ENCODE data around the gene ITIH6. TPM values are rescaled to one million over a fixed set of nuclear protein-coding genes. Genes with fewer than 3 reads are reported as not detected.
"Not testable (repeated sequence)": the region's sequence is repeated elsewhere in the genome, so short reads cannot be mapped to it uniquely, and the experiment has no call there.

The ITIH6 gene
- not detected for total RNA-seq
- not detected for polyA plus RNA-seq

GRCh38 chrX:54798137-54798536 is at the start of gene ITIH6:
Gene ITIH6 (minus strand): TSS chrX:54798255. CDS start chrX:54798210, 45 bp downstream.
- H3K27ac ChIP-seq (ENCODE audit: low read depth, low read length) = no peak within 1 kb of the TSS
- no peaks in the 10 kb centered on the region for H3K27me3 Mint-ChIP-seq
- H3K4me1 Mint-ChIP-seq = no peaks in the 10 kb centered on the region
- H3K36me3 Mint-ChIP-seq = no peaks in the 10 kb centered on the region
- intact Hi-C loops (cut with micrococcal nuclease) = no loop called here
- H3K9me3 ChIP-seq (ENCODE audit: control insufficient read depth in 1 of 2, low read length in 2 of 2) = no peaks in the 10 kb centered on the region
- H3K27ac Mint-ChIP-seq = no peak within 1 kb of the TSS
- no peaks in the 10 kb centered on the region for H3K27me3 ChIP-seq (ENCODE audit: insufficient read depth, low read length)
- no peak within 1 kb of the TSS for H3K4me3 Mint-ChIP-seq
- DNase-seq = no peak
- ChIA-PET CTCF (ENCODE audit: partially characterized antibody) (no interaction called here), POLR2A (ENCODE audit: partially characterized antibody) (no interaction called here)
- H3K4me3 ChIP-seq (ENCODE audit: low read length in 2 of 2) = no peak within 1 kb of the TSS
- H3K4me1 ChIP-seq (ENCODE audit: insufficient read depth, low read length) = no peaks in the 10 kb centered on the region
- H3K9me3 Mint-ChIP-seq = peaks cover 0 to under 1% (median 0%) of the 10 kb centered on the region in 8 donors
- H3K36me3 ChIP-seq (ENCODE audit: insufficient read depth, low read length) = no peaks in the 10 kb centered on the region

- H3K27me3 Mint-ChIP-seq; POLR2A ChIA-PET (ENCODE audit: partially characterized antibody); CTCF ChIA-PET (ENCODE audit: partially characterized antibody); H3K4me3 ChIP-seq (ENCODE audit: low read length in 2 of 2); H3K9me3 Mint-ChIP-seq; H3K9me3 ChIP-seq (ENCODE audit: control insufficient read depth in 1 of 2, low read length in 2 of 2); DNase-seq; intact Hi-C loops (cut with micrococcal nuclease); H3K27ac Mint-ChIP-seq; H3K4me1 Mint-ChIP-seq; H3K4me3 Mint-ChIP-seq; H3K36me3 ChIP-seq (ENCODE audit: insufficient read depth, low read length); H3K36me3 Mint-ChIP-seq; H3K4me1 ChIP-seq (ENCODE audit: insufficient read depth, low read length); H3K27me3 ChIP-seq (ENCODE audit: insufficient read depth, low read length); H3K27ac ChIP-seq (ENCODE audit: low read depth, low read length): not testable (repeated sequence)
Measured at GRCh38 chrX:54847700-54848099, 49.6 kb upstream of the ITIH6 start.

- H3K36me3 ChIP-seq (ENCODE audit: insufficient read depth, low read length) = no peaks in the 10 kb centered on the region
- no peak overlapping the region for H3K4me3 ChIP-seq (ENCODE audit: low read length in 2 of 2)
- no peaks in the 10 kb centered on the region for H3K4me1 ChIP-seq (ENCODE audit: insufficient read depth, low read length)
- intact Hi-C loops (cut with micrococcal nuclease) = no loop called here
- Mint-ChIP-seq H3K4me3 (no peak overlapping the region), H3K4me1 (no peaks in the 10 kb centered on the region), H3K36me3 (no peaks in the 10 kb centered on the region), H3K27ac (no peak overlapping the region), H3K9me3 (peaks cover 0 to 4% (median 0%) of the 10 kb centered on the region in 8 donors), H3K27me3 (peaks cover 0 to 5% of the 10 kb centered on the region in 2 donors)
- no peaks in the 10 kb centered on the region for H3K9me3 ChIP-seq (ENCODE audit: control insufficient read depth in 1 of 2, low read length in 2 of 2)
- DNase-seq = no peak
- ChIA-PET POLR2A (ENCODE audit: partially characterized antibody) (no interaction called here), CTCF (ENCODE audit: partially characterized antibody) (no interaction called here)
- H3K27ac ChIP-seq (ENCODE audit: low read depth, low read length) = no peak overlapping the region
- H3K27me3 ChIP-seq (ENCODE audit: insufficient read depth, low read length) = no peaks in the 10 kb centered on the region
Measured at GRCh38 chrX:54843050-54843449, 45.0 kb upstream of the ITIH6 start.

- intact Hi-C loops (cut with micrococcal nuclease) = no loop called here
- H3K4me1 ChIP-seq (ENCODE audit: insufficient read depth, low read length) = no peaks in the 10 kb centered on the region
- H3K27ac Mint-ChIP-seq = no peak overlapping the region
- H3K36me3 Mint-ChIP-seq = no peaks in the 10 kb centered on the region
- DNase-seq = no peak
- H3K9me3 ChIP-seq (ENCODE audit: control insufficient read depth in 1 of 2, low read length in 2 of 2) = no peaks in the 10 kb centered on the region
- peaks cover 0 to 5% of the 10 kb centered on the region in 2 donors for H3K27me3 Mint-ChIP-seq
- no peak overlapping the region for H3K4me3 Mint-ChIP-seq
- POLR2A ChIA-PET (ENCODE audit: partially characterized antibody) = no interaction called here
- no peak overlapping the region for H3K27ac ChIP-seq (ENCODE audit: low read depth, low read length)
- no peak overlapping the region for H3K4me3 ChIP-seq (ENCODE audit: low read length in 2 of 2)
- H3K27me3 ChIP-seq (ENCODE audit: insufficient read depth, low read length) = no peaks in the 10 kb centered on the region
- peaks cover 0 to 4% (median 0%) of the 10 kb centered on the region in 8 donors for H3K9me3 Mint-ChIP-seq
- CTCF ChIA-PET (ENCODE audit: partially characterized antibody) = no interaction called here
- no peaks in the 10 kb centered on the region for H3K4me1 Mint-ChIP-seq
- no peaks in the 10 kb centered on the region for H3K36me3 ChIP-seq (ENCODE audit: insufficient read depth, low read length)
Measured at GRCh38 chrX:54842607-54843006, 44.6 kb upstream of the ITIH6 start.

GRCh38 chrX:54841184-54841874 is 43.3 kb upstream of the ITIH6 start:
- H3K27me3 Mint-ChIP-seq; intact Hi-C loops (cut with micrococcal nuclease); H3K9me3 Mint-ChIP-seq; DNase-seq; H3K27me3 ChIP-seq (ENCODE audit: insufficient read depth, low read length); H3K27ac ChIP-seq (ENCODE audit: low read depth, low read length); H3K9me3 ChIP-seq (ENCODE audit: control insufficient read depth in 1 of 2, low read length in 2 of 2); H3K27ac Mint-ChIP-seq; H3K36me3 ChIP-seq (ENCODE audit: insufficient read depth, low read length); POLR2A ChIA-PET (ENCODE audit: partially characterized antibody); H3K36me3 Mint-ChIP-seq; H3K4me3 ChIP-seq (ENCODE audit: low read length in 2 of 2); H3K4me1 ChIP-seq (ENCODE audit: insufficient read depth, low read length); H3K4me1 Mint-ChIP-seq; H3K4me3 Mint-ChIP-seq; CTCF ChIA-PET (ENCODE audit: partially characterized antibody): not testable (repeated sequence)

GRCh38 chrX:54838583-54838982 is 40.5 kb upstream of the ITIH6 start:
- Mint-ChIP-seq H3K36me3 (no peaks in the 10 kb centered on the region), H3K27ac (no peak overlapping the region), H3K9me3 (no peaks in the 10 kb centered on the region), H3K4me1 (no peaks in the 10 kb centered on the region), H3K27me3 (peaks cover 3 to 8% of the 10 kb centered on the region in 2 donors), H3K4me3 (no peak overlapping the region)
- DNase-seq = no peak
- ChIA-PET POLR2A (ENCODE audit: partially characterized antibody) (no interaction called here), CTCF (ENCODE audit: partially characterized antibody) (no interaction called here)
- Histone ChIP-seq H3K9me3 (ENCODE audit: control insufficient read depth in 1 of 2, low read length in 2 of 2) (no peaks in the 10 kb centered on the region), H3K4me1 (ENCODE audit: insufficient read depth, low read length) (no peaks in the 10 kb centered on the region), H3K27me3 (ENCODE audit: insufficient read depth, low read length) (no peaks in the 10 kb centered on the region), H3K4me3 (ENCODE audit: low read length in 2 of 2) (no peak overlapping the region), H3K27ac (ENCODE audit: low read depth, low read length) (no peak overlapping the region), H3K36me3 (ENCODE audit: insufficient read depth, low read length) (no peaks in the 10 kb centered on the region)
- intact Hi-C loops (cut with micrococcal nuclease) = no loop called here

GRCh38 chrX:54826598-54826997 is 28.5 kb upstream of the ITIH6 start:
- Histone ChIP-seq H3K36me3 (ENCODE audit: insufficient read depth, low read length) (no peaks in the 10 kb centered on the region), H3K27ac (ENCODE audit: low read depth, low read length) (no peak overlapping the region), H3K4me1 (ENCODE audit: insufficient read depth, low read length) (no peaks in the 10 kb centered on the region), H3K4me3 (ENCODE audit: low read length in 2 of 2) (no peak overlapping the region), H3K9me3 (ENCODE audit: control insufficient read depth in 1 of 2, low read length in 2 of 2) (no peaks in the 10 kb centered on the region), H3K27me3 (ENCODE audit: insufficient read depth, low read length) (no peaks in the 10 kb centered on the region)
- Mint-ChIP-seq H3K36me3 (no peaks in the 10 kb centered on the region), H3K4me1 (no peaks in the 10 kb centered on the region), H3K27me3 (no peaks in the 10 kb centered on the region), H3K4me3 (no peak overlapping the region), H3K9me3 (peaks cover 0 to 5% (median 0%) of the 10 kb centered on the region in 8 donors), H3K27ac (no peak overlapping the region)
- intact Hi-C loops (cut with micrococcal nuclease) = loop anchor here (1.0 kb wide), 1 partner anchor 231 kb away; no protein-coding TSS in a partner anchor
- ChIA-PET CTCF (ENCODE audit: partially characterized antibody) (no interaction called here), POLR2A (ENCODE audit: partially characterized antibody) (no interaction called here)
- no peak for DNase-seq
